ENCODE measurements around the gene CFAP299.

GRCh38 chr4:80980239-80980638 is 644.7 kb downstream of the CFAP299 start:
- TF ChIP-seq CTCF (conservative IDR thresholded peaks at IDR 0.05; ENCODE audit: low read length) = no peak
- TF ChIP-seq EZH2phosphoT487 (IDR thresholded peaks at IDR 0.05; ENCODE audit: borderline replicate concordance) = no peak

Data from Loucy (cell line).